Gastrocnemius medialis (tissue), 4 donors: ENCODE measurements around the gene CTSD. TPM values are rescaled to one million over a fixed set of nuclear protein-coding genes. Genes with fewer than 3 reads are reported as not detected.

ENCODE experiments used
- ATAC-seq, 2 donors: fragments of 150-250 bp; one replicate each; pipeline ENCODE4 v1.9.1; 2016
- DNase-seq, 2 donors: peaks; one replicate each; pipeline ENCODE4 v3.0.0-alpha.2; 2019
- H3K27ac ChIP-seq, 4 donors: fragments of 200-600 bp; sonication (generic); 1 replicate in 1 of 4; 2 replicates in 3 of 4; pipeline ENCODE4 v1.5.1; 2016 to 2018; ENCODE audit warnings: mild to moderate bottlenecking in 2 of 4, moderate library complexity in 1 of 4
- H3K27me3 ChIP-seq, 3 donors: fragments of 200-600 bp; sonication (generic) in 2 of 3; 1 replicate in 1 of 3; 2 replicates in 2 of 3; pipeline versions ENCODE4 v1.5.1 to v1.6.0; 2016 to 2019; ENCODE audit warnings: mild to moderate bottlenecking in 1 of 3, moderate library complexity in 1 of 3
- H3K36me3 ChIP-seq, 2 donors: fragments of 200-600 bp; sonication (generic) in 1 of 2; one replicate each; pipeline ENCODE4 v1.5.1; 2017 to 2018
- H3K4me1 ChIP-seq, 2 donors: fragments of 200-600 bp; sonication (generic) in 1 of 2; one replicate each; pipeline ENCODE4 v1.5.1; 2016 to 2017; ENCODE audit warnings: mild to moderate bottlenecking in 2 of 2
- H3K4me3 ChIP-seq, 4 donors: fragments of 200-600 bp; sonication (generic) in 3 of 4; 1 replicate in 1 of 4; 2 replicates in 3 of 4; pipeline ENCODE4 v1.5.1; 2016 to 2019; ENCODE audit warnings: mild to moderate bottlenecking in 2 of 4
- H3K9me3 ChIP-seq, 3 donors: fragments of 200-600 bp; sonication (generic) in 2 of 3; 1 replicate in 1 of 3; 2 replicates in 2 of 3; pipeline ENCODE4 v1.5.1; 2016 to 2019
- CTCF ChIP-seq, 5 experiments: fragments of 450-650 bp in 3 of 5; fragments of 200-600 bp in 2 of 5; sonication (generic) in 2 of 5; IDR thresholded peaks in 4 of 5; conservative IDR thresholded peaks in 1 of 5; 1 replicate in 4 of 5; 2 replicates in 1 of 5; pipeline ENCODE4 v1.5.1; 2016 to 2019; ENCODE audit warnings: antibody characterized with exemption in 5 of 5, mild to moderate bottlenecking in 3 of 5, moderate library complexity in 3 of 5
- POLR2A ChIP-seq, 2 donors: fragments of 450-650 bp; IDR thresholded peaks; one replicate each; pipeline ENCODE4 v1.6.1; 2017; ENCODE audit warnings: antibody characterized with exemption in 2 of 2, mild to moderate bottlenecking in 2 of 2, moderate library complexity in 2 of 2
- in situ Hi-C, 4 donors: fragments of 200-750 bp; cut with MboI; loops; one replicate each; pipeline versions ENCODE4 v1.15.0 to v1.8.0; 2017; ENCODE audit warnings: low sequenced_read_pairs in 4 of 4
- intact Hi-C: fragments of 100-400 bp; cut with DNase I; formaldehyde crosslinking; loops from one replicate; pipeline ENCODE4 v1.15.1; 2023; ENCODE audit warnings: low total_unique reads
- total RNA-seq, 4 donors: library from RNA; depleted of rRNA; stranded (reverse); fragments of >200 nt; gene quantifications; one replicate each; pipeline versions ENCODE4 v1.1.0 to v1.2.3, GENCODE V29; 2016

Gene CTSD
- total RNA-seq, 4 donors from 2014 or later: 490 to 981 (median 845) TPM

- no peak overlapping the region for H3K27ac ChIP-seq
- H3K4me3 ChIP-seq: no peak overlapping the region
- H3K27me3 ChIP-seq: peaks cover 4 to 19% (median 12%) of the 10 kb centered on the region in 3 donors
- no peaks in the 10 kb centered on the region for H3K4me1 ChIP-seq
- intact Hi-C loops (no loop called here), in situ Hi-C loops (no loop called here)
- no peaks in the 10 kb centered on the region for H3K9me3 ChIP-seq
- TF ChIP-seq CTCF (IDR thresholded peaks at IDR 0.05 in 4 of 5, conservative IDR thresholded peaks at IDR 0.05 in 1 of 5) (no peak), POLR2A (IDR thresholded peaks at IDR 0.05) (no peak)
- no peak for ATAC-seq
- no peak for DNase-seq
- H3K36me3 ChIP-seq: no peaks in the 10 kb centered on the region
These were observed 33.8 kb upstream of the CTSD start for GRCh38 chr11:1797391-1798125.

- DNase-seq: no peak
- no peak overlapping the region for H3K27ac ChIP-seq
- H3K27me3 ChIP-seq: peaks cover 0 to 20% (median 12%) of the 10 kb centered on the region in 3 donors
- no peaks in the 10 kb centered on the region for H3K36me3 ChIP-seq
- in situ Hi-C loops: no loop called here
- intact Hi-C loops: no loop called here
- no peak overlapping the region for H3K4me3 ChIP-seq
- ATAC-seq: no peak
- no peak for TF ChIP-seq CTCF (IDR thresholded peaks at IDR 0.05 in 4 of 5, conservative IDR thresholded peaks at IDR 0.05 in 1 of 5)
- TF ChIP-seq POLR2A (IDR thresholded peaks at IDR 0.05): no peak
- no peaks in the 10 kb centered on the region for H3K9me3 ChIP-seq
- no peaks in the 10 kb centered on the region for H3K4me1 ChIP-seq
These were observed 32.8 kb upstream of the CTSD start for GRCh38 chr11:1796413-1797011.

GRCh38 chr11:1793081-1793480 lies 29.4 kb upstream of the CTSD start:
- Histone ChIP-seq H3K9me3 (no peaks in the 10 kb centered on the region), H3K36me3 (no peaks in the 10 kb centered on the region), H3K27ac (no peak overlapping the region), H3K4me1 (no peaks in the 10 kb centered on the region), H3K27me3 (peaks cover 0 to 19% (median 13%) of the 10 kb centered on the region in 3 donors), H3K4me3 (no peak overlapping the region)
- DNase-seq (no peak), ATAC-seq (no peak)
- TF ChIP-seq CTCF (IDR thresholded peaks at IDR 0.05 in 4 of 5, conservative IDR thresholded peaks at IDR 0.05 in 1 of 5) (no peak), POLR2A (IDR thresholded peaks at IDR 0.05) (no peak)
- intact Hi-C loops (no loop called here), in situ Hi-C loops (no loop called here)

- in situ Hi-C loops: no loop called here
- no peak overlapping the region for H3K4me3 ChIP-seq
These were observed 28.7 kb upstream of the CTSD start for GRCh38 chr11:1792461-1792860.

More at GRCh38 chr11:1792461-1792860, 28.7 kb upstream of the CTSD start:
- Histone ChIP-seq H3K36me3 (no peaks in the 10 kb centered on the region), H3K9me3 (no peaks in the 10 kb centered on the region), H3K4me1 (no peaks in the 10 kb centered on the region), H3K27me3 (peaks cover 0 to 19% (median 11%) of the 10 kb centered on the region in 3 donors), H3K27ac (no peak overlapping the region)
- no peak for TF ChIP-seq CTCF (IDR thresholded peaks at IDR 0.05 in 4 of 5, conservative IDR thresholded peaks at IDR 0.05 in 1 of 5)
- TF ChIP-seq POLR2A (IDR thresholded peaks at IDR 0.05): no peak
- DNase-seq (no peak), ATAC-seq (no peak)
- intact Hi-C loops: no loop called here
